ENCODE data around the gene TAS2R38.
"Not testable (repeated sequence)": the region's sequence is repeated elsewhere in the genome, so short reads cannot be mapped to it uniquely, and the experiment has no call there.

Gene TAS2R38

DNA sequence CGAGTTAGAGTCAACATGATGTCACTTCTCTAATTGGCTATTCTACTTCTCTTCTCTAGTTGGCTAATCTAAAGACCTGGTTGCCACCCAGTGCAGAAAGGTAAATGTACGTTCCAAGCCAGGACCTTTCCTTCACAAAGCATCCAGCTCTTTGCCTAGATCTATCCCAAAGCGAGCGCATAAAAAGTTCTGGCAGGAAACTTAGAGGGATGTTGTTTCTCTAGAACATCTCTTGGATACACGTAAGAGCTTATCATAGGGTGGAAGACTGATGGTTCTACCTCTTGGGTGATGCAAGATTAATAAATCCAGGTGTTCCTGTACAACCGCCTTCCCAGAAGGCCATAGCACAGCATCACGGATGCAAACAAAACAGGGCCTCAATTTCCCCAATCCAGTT lies at the start of gene TAS2R38:
Gene TAS2R38, minus strand, starts transcription at position 101 of the 400 bp plus-strand sequence. Its CDS starts 84 bp downstream, at position 17.
- DNase-seq (ENCODE audit: low read depth): no peak

DNA sequence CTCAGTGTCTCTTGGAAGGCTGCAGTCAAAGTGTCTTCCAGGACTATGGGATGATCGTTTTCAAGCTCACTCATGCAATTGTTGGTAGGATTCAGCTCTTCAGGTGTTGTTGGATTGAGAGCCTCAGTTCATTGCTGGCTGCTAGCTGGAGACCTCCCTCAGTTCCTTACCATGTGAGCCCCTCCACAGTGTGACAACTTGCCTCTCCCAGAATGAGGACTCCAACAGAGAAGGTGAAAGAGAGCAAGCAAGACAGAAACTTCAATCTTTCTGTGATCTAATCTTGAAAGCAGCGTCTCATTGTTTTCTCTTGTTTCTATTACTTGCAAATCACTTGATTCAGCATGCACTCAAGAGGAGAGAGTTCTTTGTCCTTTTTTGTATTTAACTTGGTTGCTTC lies 44.6 kb upstream of the TAS2R38 start:
- no peak for DNase-seq (ENCODE audit: low read depth)

DNA sequence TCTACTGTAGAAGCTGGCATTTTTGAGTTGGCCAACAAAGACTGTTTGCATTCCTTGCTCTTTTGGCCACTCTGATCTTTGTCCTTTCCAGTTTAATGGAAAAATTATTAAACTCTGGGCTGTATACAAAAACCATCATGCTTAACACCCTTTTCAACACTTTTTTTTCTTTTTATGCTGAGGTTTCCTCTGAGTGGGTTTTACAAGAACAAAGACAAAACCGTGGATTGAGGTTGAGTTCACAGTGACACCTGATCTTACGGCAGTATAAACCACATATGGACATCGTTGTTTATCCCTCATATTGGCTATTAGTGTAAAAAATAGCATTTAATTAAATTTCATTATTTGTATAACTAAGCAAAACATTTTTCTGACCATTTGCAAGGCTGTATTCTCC lies 43.9 kb upstream of the TAS2R38 start:
- DNase-seq (ENCODE audit: low read depth): no peak

DNA sequence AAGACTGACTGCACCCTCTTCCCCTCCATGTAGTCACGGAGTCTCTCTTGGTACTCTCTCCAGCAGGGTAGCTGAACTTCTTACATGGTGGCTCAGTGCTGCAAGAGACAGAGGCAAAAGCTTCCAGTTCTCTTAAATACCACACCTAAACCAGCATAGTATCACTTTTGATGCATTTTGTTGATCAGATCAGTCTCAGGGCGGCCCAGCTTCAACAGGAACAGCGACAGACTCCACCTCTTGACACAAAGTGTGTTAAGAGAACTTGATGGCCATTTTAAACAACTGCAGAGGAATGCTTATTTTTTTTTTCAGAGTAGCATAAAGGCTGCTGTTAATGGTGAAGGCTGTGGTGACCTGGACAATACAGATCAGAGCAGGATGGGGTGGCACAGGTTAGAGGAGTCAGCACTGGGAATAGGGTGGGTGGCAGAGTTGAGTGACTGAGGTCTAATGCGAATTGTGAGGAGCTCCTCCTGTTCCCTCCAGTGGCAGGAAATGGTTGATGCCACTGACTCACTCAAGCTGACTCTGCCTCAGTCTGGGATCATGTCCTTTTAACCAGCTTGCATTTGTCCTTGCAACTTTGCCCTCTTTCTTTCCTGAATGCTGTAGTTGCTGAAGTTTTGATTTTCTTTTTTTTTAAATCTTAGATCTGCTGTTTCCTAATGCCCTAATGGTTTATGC lies 39.4 kb upstream of the TAS2R38 start:
- DNase-seq (ENCODE audit: low read depth): no peak

DNA sequence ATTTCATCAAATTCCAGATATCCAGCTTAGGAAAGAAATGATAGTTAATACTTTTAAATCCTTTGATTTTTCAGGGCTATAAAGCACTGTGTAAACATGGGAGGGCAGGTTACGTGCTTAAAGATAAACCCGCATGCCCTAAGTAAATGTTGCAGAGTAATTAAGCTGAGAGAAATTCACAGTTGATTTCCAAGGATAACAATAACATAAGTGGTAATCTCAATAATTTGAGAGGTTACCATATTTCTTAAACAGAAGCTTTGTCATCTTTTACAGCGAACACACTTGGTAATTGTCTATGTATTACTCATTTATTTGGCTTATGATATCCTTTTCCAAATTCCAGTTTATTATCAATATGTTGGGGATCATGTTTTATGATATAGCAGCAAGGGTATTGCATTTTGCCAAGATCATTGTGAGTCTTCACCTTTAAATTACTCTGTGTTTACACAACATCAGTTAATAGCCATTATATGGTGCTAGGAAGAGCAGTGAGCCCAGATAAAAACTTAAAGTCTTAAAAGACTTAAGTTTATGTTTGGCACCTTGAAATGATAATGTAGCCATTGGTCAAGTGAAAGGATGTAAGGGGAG lies 37.5 kb upstream of the TAS2R38 start:
- DNase-seq (ENCODE audit: low read depth): no peak

DNA sequence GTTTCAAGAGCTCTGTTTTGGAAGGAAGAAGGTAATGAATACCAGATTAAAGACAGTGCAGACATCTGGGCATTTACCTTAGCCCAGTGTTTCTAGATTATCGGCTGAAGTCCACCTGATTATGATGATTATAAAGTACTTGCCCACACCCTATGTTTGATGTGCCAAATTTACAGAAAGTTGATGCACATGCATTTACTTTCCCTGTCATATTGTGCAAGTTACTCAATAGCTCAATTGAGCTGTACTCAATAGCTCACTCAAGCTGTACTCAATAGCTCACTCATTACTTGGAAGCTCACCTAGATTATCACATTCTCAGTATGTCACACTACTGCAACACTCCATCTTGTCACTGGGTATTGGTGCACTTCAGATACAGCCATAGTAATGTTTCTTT lies 35.6 kb upstream of the TAS2R38 start:
- no peak for DNase-seq (ENCODE audit: low read depth)

DNA sequence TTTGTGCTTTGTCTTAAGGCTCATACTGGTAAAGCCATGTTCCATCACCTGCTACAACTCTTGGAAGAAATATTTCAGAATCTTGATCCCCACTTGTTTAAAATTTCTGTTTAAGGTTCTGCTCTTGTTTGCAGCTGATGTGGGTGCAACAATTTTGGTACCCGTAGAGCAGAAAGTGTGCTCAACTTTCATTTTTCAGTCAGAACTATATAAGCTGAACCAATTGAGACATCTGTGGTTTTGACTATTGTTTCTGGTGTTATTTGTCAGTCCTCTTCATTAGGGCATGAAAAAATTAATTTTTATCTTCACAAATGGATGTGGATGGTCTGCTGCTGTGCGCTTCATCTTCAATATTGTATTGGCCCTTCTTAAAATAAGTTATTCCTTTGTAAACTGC lies 33.0 kb upstream of the TAS2R38 start:
- no peak for DNase-seq (ENCODE audit: low read depth)

DNA sequence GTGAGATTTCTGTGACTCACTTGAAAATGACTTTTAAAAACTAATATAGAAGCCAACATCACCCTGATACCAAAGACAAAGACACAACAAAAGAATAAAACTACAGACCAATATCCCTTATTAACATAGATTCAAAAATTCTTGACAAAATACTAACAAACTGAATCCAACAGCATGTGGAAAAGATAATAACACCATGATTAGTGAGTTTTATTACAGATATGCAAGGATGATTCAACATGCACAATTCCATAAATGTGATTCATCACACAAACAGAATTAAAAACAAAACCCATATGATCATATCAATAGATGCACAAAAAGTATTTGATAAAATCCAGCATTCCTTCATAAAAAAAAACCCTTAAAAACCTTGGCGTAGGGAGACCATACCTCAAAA lies 28.6 kb upstream of the TAS2R38 start:
- no peak for DNase-seq (ENCODE audit: low read depth)

DNA sequence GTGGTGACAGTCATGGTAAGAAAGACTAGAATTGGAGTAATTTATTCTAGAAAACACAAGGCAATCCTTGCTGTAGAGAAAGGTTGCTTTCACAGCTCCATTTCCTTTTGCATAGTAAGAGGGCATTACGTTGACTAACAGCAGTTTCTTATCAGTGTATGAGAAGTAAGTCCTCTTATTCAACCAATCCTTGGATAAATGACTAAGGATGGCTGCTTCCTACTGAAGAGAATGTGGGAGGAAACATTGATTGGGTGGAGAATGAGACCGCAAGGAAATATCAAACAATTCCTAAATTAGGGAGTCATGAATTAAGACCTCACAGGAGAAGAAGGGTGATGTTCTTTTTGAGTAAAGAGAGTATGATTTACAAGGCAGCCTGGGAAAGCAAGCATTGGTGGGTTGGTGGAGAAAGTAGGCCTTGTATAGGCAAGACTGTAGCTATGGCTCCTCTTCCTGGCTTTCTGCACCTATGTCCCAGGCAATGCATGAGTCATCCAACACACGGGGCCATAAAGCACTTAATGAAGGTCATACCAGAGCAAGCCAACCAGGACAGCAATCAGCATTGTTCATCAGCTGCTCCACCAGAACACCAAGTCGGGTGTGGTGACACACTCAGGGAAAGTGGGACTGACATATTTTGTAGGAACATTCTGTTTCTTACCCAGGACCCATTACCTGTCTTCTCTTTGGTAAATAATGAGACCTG lies 27.7 kb upstream of the TAS2R38 start:
- DNase-seq (ENCODE audit: low read depth): no peak

DNA sequence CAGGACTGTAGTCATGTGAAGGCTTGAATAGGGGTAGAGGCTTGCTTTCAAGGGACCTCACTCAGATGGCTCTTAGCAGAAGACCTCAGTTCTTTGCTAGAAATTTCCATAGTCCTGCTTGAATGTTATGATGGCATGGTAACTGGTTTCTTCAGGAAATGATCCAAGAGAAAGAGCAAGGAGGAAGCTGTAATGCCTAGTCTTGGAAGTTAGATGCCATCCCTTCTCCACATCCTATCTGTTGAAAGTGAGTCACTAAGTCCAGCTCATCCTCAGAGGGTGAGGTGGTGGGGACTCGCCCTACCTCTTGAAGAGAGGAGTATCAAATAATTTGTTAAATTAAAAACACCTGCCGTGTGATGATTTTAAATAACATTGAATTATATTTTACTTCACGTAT lies 26.7 kb upstream of the TAS2R38 start:
- no peak for DNase-seq (ENCODE audit: low read depth)

DNA sequence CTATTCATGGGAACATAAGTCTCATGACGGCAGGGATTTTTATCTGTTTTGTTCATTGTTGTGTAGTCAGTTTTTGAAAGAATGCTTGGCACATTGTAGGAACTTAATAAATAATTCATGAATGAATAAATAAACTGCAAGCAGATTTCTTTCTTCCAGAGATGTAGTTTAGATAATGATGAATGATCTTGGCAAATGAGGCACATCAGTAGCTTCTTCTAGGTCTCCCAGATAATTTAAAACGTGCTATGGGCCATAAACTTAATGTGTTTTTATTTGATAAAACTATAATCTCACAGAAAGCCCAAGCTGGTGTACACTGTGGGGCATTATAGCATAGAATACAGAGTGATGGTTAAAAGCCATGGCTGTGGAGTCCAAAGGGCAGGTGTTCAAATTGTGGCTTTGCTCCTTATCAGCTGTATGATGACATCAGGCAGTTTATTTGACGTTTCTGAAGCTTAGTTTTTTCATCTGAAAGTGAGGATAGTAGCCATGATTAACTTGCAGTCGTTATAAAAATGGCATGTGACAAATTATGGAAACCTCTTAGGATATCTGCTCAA lies 25.6 kb upstream of the TAS2R38 start:
- no peak for DNase-seq (ENCODE audit: low read depth)

DNA sequence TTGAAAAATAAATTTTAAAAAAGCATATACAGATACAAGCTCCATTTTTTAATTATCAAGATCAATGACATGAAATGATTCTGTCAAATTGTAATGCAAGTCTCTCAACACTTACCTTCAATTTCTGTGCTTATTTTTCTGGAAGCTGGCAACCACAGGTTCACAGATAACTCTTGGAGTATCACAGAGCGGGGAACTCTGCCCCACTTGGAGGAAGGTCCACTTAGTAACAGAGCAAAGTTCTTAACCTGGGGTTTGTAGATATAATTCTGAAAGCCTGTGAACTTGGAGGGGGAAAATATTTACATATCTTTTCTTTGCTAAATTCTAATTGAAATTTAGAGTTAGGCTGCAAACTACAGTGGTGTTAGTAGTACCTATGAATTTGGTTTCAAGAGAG lies 19.8 kb upstream of the TAS2R38 start:
- no peak for DNase-seq (ENCODE audit: low read depth)

DNA sequence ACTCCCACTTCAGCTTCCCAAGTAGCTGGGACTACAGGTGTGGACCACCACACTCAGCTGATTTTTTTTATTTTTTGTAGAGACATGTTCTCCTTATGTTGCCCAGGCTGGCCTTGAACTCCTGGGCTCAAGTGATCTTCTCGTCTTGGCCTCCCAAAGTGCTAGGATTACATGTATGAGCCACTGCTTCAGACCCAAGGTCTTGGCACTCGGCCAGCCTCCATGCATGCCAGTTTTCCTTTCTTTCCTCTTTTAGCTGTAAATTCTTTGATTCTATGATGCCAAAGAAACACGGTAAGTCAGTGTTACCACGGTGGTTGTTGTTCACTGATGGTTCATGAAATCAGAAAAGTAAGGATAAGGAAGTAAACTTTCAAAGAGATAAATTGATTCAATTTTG lies 19.1 kb upstream of the TAS2R38 start:
- no peak for DNase-seq (ENCODE audit: low read depth)

DNA sequence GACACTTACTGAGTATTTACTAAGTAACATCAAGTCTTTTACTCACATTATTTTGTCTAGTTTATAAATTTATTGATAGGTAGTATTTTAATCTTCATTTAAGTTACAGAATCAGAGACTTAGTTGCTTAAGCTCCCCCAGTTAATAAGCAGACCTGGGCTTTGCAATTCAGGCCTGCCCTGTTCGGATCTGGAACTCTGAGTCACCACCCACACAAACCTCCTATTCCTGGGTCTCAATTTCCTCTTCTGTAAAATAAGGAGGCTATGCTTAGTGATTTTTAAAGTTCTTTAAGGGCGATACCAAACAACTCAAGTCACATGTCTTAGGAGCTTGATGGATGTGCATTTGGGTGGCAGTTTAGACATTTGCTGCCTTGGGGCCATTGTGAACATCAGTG lies 18.6 kb upstream of the TAS2R38 start:
- no peak for DNase-seq (ENCODE audit: low read depth)

DNA sequence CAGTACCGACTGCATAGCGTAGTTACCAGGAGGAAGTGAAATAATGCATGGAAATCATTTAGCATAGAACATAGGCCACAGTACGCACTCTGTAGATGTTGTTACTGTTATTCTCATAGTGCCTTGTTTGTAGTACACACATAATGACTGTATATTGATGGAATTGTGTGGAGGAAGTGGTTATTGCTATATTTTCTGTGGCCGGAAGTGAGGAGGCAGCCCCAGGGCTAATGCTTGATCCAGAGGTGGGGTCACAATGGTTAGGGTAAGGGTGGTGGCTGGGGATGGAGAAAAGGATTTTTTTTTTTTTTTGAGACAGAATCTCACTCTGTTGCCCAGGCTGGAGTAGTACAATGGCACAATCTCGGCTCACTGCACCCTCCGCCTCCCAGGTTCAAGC lies 17.6 kb upstream of the TAS2R38 start:
- DNase-seq (ENCODE audit: low read depth): no peak

DNA sequence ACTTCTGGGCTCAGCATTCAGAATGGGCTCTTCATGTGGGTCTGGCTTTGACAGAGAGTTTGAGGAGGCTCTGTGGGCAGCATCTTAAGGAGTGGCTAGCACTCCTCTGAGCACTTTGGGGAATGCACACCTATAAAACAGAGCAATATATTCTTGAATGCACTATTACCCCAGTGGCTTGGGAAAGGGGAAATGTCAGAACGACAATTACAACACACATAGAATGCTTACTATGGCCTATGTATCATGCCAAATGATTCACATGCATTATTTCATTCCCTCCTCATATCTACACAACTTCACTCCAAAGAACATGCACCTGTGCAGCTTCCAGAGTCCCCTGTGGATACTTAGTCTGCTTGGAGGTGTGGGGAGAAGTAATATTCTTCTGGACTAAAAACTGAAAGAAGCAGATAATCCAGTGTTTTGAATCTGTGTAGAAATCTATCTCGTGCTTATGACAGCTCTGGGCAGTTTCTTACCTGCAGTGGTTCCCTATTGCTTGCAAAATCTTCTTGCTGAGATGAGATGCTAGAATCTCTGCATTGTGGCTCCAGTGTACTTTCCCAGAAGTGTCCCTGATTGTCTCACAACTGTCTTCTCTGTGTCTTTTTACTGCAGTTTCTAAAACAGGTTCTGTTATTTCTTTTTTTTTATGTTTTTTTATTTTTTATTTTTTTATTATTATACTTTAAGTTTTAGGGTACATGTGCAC lies 16.6 kb upstream of the TAS2R38 start:
- DNase-seq (ENCODE audit: low read depth): no peak

DNA sequence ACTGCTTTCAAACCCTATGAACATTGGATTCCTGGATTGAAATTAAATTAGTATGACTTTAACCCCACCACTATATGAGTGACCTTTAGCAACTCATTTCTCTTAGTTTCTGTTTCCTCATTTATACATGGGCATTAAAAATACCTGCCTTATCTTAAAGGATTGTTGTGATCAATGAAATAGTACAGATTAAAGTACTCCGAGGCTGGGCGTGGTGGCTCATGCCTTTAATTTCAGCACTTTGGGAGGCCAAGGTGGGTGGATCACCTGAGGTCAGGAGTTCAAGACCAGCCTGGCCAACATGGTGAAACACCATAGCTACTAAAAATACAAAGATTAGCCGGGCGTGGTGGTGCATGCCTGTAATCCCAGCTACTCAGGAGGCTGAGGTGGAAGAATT lies 14.2 kb upstream of the TAS2R38 start:
- DNase-seq (ENCODE audit: low read depth): not testable (repeated sequence)

DNA sequence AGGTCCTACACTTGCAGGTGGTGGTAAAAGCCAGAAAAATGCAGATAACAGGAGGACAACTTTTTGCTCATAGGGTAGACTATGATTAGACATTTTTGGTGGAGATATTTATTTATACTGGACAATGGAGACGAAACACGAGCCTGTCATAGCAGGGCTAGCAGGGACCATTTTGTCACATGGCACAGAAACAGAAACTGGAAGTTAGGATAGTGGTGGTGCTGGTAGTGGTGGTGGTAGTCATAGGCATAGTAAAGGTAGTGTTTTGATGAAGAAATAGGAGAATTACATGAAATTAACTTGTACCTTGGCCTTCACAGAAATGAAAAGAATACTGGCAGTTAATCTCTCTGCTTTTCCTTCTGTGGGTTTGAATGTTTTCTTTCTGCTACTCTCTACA lies 13.3 kb upstream of the TAS2R38 start:
- DNase-seq (ENCODE audit: low read depth): no peak

DNA sequence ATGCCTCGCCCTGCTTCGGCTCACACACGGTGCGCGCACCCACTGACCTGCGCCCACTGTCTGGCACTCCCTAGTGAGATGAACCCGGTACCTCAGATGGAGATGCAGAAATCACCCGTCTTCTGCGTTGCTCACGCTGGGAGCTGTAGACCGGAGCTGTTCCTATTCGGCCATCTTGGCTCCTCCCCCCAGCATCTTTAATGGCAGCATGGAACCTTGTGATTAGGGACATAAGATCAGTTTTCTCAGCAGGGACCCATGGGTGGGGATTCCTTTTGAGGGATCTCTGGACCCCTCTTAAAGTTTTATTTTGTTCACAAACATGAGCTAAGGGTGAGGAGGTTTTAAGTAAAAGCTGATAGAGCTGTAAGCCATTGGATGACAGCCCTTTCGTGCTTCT lies 12.4 kb upstream of the TAS2R38 start:
- not testable (repeated sequence) for DNase-seq (ENCODE audit: low read depth)

DNA sequence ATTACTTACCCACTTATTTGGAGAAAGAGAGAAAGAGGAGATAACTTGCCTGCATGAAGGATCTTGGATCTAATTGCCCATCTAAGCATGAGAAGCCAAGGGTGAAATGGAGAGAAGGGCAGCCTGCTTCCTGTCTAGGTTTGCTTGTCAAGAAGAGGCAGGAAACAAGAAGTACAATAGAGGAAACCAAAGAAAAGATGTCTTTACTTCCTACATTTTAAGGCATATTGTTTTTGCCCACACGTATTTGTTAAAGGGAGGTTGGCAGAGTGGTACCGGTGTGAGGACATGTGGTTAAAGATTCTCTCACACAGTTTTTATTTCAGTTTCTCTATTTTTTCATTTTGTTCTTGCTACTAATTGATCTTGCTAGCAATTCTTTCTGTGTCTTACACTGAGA lies 6.0 kb upstream of the TAS2R38 start:
- DNase-seq (ENCODE audit: low read depth): no peak

DNA sequence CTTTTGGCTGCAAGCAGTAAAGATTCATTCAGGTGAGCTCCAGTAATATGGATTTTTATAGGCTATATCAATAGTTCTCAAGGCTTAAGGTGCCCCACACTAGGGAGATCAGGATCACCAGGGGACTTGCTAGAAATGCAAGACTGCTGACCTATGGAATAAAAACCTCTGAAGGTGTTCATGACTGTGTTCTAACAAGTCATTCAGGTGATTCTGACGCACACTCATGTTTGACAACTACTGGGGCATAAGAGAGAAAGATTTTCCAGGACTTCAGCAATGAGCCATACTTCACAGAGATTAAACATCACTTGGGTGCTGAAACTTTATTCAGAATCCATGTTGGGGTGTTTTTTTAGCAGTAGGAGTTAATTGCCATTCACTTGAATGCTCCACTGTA lies 4.8 kb upstream of the TAS2R38 start:
- DNase-seq (ENCODE audit: low read depth): no peak

DNA sequence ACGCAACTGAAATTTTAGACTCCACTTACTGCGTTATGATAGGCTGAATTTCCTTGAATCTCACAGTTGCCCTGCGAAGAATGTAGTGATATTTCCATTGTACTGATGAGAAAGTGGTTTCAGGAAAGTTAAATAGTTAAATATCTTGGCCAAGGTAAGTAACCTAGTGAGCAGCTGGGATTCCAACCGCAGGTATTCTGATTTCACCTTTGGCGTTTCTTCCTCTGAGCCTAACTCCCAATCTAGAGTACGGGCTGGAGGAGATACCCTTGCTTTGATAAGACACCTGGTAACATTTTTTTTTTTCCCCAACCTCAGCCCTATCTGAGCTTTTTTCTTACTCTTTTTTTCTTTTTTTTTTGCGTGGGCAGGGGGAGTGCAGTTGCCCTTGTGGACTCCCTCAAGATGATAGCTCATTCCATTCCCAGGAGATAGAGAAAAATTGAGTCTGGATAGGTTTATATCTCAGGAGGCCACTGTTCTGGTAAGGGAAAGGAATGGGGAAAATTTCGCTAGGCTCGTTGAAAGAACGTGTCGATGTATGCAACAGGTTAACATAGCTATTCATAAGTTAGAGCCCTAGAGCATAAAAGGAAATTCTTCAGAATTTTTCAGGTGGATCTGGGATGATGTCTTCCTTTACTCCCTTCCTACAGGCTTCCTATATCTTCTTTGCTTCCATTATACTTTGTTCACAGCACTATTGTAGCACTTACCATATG lies 3.1 kb upstream of the TAS2R38 start:
- no peak for DNase-seq (ENCODE audit: low read depth)

All from fibroblast of the conjunctiva (primary cell).